Measurements from ENCODE around the gene TAOK3.
"Not testable (repeated sequence)": the region's sequence is repeated elsewhere in the genome, so short reads cannot be mapped to it uniquely, and the experiment has no call there.

The TAOK3 gene

DNA sequence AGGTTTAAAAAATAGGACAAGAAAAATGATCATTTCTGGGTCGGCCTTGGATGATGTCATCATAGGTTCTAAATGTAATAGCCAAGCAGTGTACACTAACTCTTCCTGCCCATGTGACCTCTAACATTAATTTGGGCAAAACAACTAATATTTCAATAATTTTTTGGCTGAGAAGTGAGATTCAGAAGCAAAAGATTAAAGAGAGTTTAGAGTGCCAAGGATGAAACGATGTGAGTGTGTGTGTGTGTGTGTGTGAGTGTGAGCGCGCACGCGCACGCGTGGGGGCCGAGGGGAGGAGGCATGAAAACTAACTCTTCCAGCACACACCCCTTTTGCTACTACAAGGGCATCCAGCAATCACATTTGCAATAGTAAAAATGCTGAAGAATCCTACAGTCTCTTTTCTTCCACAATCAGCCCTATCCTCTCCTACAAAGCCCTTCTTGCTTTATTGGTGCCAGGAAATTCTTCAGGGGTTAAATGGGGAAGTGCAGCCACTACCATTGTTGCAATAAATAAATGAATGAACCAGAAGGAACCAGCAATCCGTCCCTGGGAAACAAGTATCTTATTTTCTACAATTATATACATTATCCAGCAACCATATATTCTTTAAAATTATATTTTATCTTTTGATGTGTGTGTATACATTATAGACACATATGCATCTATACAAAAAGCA lies 183.9 kb downstream of the TAOK3 start:
- peak; percentile 24 for DNase-seq

DNA sequence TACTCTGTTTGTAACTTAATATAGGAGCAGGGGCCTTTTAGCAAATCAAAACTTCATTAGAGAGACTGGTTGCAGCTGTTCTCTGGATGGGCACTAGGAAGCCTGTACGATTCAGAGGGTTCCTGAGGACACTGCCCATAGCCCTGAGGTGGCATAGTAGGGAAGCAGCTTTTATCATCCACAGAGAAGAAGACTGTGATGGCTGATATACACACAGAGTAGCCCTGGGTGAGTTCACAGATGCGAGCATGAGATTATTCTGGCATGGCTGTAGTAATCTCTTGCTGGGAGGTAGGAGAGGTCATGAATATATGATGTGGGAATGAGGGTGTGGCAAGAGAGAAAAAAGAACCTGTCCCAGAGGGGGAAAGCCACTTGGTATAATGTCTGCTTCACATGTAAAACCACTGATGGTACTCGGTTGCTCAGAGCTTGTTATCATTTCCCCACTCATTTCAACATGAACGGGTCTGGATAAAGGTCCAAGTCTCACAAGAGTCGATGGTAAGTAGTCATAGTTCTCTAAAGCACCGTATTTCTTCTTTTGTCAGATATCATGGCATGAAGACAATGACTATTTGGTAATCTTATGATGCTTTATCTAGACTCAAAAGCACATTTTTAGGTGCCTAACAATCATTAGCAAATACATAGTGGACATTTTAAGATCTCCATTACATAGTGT lies 184.8 kb downstream of the TAOK3 start:
- DNase-seq: no peak

DNA sequence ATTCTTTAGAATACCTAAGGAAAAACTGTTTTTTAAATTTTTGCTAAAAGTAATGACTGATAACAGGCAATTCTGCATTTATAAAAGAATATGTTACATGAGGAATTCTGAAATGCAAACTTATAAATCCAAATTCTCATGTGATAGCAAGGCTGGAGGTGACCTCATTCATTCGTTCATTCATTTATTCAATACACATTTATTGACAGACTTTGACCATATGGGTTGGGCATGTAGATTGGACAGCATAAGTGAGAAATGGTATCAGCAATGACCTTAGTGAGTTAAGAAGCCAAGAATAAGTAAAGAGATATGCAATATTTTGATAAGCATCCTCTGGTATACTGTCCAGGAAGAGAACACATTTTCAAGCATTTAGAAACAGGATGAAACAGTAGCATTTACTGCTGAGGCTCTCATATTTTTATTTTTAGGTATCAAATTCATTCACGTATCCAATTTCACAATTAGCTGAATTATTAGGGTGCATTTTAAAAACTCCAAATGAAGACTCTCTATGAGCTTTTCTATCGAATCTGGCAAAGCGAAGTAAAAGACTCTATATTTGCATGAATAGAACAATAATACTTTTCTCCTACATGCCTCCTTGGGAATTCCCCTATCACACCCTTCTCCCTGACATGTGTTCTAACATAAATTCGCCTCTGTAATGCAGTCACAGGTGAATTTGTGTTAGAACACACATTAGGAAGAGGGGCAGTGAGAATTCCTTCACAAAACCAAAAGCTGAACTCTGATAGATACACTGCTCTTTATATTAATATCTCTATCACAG lies 186.9 kb downstream of the TAOK3 start:
- DNase-seq: no peak

DNA sequence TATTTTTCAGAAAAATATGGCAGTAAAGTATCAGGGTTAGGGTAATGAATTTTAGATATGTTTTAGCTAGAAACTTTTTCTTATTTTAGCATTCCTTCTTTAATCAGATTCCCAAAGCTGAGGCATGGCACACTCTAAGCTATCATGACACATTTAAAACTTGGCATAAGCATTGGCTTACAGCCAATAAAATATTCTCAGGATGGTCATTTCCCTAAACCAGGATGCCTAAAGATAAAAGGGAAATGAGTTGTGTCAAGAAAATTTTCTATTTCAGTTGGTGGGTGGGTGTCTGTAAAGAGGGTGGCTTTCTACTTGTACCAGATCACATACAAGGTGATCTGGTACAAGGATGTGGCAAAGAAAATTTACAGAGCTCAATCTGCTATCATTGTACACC lies 189.0 kb downstream of the TAOK3 start:
- no peak for DNase-seq

DNA sequence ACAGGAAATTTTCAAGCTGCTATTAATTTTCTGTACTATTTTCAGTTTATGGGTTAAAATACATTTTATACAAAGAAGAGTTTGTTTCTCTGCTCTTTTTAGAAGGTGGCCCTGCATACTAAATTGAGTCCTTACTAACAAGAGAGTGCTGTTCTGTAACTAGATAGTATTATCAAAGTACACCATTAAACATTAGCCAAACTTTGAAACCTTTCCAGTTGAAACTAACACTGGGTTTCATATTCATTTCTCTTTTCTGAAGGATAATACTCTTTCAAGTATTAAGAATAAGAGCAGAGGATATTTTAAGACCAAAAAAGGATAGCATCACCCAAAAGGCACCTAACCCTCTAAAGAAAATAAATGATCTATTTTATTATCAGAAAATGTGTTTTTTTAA lies 189.6 kb downstream of the TAOK3 start:
- DNase-seq: no peak

DNA sequence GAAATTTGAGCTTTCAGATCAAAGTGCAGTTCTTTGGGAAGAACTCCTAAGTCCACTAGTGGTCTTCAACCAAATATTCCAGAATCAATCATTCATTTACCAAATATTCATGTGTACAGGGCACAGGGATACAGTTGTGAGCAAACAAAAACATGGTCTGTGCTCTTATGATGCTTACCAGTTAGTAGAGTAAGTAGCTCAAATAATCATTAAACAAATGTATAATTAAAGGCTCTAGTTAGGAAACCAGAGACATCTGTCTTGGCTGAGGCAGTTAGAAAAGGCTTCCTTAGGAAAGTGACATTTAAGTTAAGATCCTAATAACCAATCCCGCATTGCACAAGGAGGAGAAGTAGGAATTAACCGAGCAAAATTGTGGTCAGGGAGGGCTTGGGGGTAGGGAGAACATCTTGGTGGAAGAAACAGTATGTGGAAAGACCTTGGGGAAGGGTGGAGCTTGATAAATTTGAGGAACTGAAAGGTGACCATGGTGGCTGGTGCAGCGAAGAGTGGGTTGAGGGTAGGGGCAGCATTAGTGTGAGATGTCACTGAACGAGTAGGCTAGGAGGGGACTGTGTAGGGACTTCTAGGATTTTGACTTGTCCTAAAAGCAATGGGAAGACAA lies 196.8 kb downstream of the TAOK3 start:
- DNase-seq: no peak

DNA sequence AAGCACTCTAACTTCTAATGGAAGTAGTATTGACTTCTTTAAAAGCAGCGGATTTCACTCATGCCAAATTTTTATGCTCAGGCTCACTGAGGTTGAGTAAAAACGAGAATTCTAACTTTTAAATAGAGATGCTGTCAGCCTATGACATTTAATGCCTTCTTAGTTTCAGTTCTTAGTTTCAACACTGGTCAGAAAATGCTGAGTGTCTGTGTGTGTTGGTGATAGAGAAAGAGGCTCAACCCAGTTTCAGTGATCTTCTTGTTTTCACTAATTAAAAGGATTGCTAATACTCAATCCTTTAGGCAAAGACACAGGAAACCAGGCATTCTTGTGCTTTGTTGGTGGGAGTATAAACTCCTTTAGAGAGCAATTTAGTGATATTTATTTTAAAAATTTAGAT lies 205.8 kb downstream of the TAOK3 start:
- DNase-seq: no peak

DNA sequence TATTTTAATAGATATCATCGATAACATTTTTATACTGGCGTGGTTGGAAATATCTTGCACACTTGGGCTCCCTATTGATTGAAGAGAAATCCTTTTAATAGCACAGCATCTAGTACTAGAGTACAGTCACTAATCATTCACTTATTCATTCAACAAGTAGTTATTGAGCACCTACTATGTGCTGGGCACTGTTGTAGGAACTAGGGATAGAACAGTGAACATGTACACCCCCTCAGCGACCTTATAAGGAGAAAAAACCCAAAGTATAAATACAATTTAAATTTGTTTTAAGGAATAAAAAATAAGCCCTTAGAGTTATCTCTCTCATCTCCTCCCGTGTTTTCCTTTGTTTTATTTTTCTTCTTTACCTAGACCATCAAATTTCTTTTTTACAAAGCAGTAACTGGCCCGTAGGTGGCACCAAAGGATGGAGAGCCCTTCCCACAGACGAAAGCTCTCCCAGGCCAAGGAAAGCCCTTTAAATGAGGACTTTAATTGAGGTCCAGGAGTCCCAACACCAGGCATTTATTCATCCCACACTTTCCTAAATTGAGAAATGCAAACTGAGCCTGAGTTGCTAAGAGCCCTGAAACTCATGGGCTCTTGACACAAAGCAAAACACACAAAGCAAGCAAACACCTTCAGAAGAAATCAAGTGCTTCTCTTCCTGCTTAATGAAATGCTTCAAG lies 207.8 kb downstream of the TAOK3 start:
- DNase-seq: no peak

DNA sequence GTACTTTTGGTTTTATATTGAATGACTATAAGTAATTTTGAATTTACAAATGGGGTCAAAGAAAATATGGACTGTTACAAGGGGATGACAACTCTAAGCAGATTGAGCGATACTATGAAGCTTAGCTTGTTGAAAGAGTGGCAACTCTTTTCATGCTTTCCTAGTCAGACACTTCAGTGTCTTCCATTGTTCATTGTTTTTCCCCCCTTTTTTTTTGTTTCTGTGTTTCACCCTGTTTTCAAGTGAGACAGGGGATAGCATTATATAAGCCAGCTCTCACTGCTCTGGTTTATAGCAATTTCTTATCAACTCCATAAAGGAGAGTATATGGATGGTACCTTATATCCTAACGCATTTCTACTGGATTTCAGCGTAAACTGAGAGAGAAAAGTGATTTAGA lies 212.2 kb downstream of the TAOK3 start:
- DNase-seq: no peak

DNA sequence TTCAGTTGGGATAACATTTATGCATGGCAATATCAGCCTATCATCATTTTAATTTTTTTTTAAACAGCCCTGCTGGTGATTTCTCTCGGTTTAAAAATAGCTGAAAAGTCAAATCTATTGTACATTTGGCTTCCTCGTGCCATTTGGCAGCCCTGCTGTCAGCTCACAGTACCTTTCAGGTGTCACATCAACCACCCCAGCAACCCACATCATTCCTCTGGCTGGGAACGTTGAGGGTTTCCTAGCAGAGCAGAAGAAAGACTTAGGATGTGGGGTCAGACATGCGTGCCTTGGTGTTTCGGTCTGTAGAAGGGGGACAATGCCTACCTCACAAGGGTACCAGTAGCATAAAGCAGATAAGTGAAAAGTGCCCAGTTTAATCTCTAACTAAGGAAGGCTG lies 221.0 kb downstream of the TAOK3 start:
- DNase-seq: no peak

DNA sequence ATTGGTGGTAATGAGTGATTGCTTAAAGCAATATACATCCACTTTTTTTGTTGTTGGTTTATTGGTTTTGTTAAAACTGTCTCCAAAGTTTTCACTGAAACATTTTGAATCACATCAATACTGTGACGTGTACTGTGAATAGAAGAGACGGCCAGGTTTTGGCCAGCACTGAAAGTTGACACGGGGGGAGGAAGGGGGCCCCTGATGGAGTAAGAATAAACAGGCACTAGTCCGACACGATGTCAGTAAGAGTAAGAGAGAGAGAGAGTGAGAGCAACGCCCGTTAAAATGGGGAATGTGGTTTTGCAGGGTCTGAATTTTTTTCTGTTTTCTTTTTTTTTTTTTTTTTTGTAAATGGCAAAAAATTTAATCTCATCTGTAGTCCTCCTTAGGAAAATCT lies 222.1 kb downstream of the TAOK3 start:
- DNase-seq: no peak

DNA sequence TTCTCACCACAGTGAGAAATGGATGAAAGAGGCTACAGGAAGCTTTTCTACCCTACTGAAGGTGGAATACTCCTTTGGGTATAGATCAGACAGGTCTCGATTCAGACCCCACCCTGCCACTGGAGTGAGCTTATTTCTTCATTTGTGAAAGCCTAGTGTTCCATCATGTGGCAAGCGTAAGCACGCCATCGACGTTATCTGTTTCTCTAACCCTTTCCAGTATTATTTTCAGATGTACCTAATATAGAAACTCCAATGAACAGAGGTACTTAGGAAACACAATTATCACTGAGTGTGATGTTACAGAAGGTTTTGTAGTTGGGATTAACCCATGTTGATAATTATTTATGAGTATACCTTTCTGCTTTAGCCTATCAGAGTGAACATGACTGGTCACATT lies 224.4 kb downstream of the TAOK3 start:
- no peak for DNase-seq

DNA sequence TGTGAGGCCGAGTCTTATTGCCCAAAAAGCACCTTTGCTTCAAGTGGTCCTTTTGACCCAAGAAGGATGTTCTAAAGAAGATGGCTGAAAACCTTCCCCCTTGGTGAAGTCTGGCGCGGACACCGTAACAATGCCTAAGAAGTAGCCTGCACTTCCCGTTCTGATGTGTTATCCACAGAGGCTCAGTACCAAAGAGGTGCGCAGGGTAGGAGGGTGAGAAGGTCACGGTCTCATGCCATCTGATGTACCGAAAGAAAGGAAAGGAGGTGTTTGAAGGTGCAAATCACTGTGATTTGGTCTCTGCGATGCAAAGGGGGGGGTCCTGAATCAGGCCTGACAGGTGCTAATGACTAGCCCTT lies 226.9 kb downstream of the TAOK3 start:
- no peak for DNase-seq

DNA sequence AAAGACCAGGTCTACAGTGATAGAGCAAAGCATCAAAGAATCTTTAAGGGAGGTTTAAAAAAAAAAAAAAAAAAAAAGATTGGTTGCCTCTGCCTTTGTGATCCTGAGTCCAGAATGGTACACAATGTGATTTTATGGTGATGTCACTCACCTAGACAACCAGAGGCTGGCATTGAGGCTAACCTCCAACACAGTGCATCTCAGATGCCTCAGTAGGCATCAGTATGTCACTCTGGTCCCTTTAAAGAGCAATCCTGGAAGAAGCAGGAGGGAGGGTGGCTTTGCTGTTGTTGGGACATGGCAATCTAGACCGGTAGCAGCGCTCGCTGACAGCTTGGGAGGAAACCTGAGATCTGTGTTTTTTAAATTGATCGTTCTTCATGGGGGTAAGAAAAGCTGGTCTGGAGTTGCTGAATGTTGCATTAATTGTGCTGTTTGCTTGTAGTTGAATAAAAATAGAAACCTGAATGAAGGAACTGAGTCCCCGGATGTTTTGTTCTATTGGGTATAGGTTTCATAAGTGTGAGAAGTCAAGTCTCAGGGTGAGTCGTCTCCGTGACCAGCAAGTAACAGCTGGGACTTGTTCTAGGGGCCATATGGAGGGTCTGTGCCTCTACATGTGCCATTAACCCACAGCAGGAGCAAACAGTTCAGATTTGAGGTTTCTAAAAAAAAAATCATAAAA lies 227.5 kb downstream of the TAOK3 start:
- no peak for DNase-seq

DNA sequence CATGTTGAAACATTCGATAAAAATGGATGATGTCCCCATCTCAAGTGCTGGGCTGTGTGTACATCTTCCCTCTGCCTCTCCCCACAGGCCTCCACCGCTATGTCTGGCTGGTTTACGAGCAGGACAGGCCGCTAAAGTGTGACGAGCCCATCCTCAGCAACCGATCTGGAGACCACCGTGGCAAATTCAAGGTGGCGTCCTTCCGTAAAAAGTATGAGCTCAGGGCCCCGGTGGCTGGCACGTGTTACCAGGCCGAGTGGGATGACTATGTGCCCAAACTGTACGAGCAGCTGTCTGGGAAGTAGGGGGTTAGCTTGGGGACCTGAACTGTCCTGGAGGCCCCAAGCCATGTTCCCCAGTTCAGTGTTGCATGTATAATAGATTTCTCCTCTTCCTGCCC lies 228.2 kb downstream of the TAOK3 start:
- no peak for DNase-seq

DNA sequence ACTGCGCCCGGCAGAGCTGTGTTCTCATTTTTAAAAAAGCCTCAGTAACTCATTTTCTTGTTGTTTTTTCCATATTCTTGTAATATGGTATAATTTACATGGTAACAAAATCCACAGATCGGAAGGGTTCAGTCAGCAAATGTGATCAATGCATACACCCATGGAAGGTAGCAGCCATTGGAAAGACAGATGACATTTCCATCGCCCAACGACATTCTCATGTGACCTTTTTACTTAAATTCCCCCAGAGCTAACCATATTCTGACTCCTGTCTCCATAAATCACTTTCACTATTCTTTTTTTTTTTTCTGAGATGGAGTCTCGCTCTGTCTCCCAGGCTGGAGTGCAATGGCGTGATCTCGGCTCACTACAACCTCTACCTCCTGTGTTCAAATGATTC lies 231.9 kb downstream of the TAOK3 start:
- DNase-seq: no peak

DNA sequence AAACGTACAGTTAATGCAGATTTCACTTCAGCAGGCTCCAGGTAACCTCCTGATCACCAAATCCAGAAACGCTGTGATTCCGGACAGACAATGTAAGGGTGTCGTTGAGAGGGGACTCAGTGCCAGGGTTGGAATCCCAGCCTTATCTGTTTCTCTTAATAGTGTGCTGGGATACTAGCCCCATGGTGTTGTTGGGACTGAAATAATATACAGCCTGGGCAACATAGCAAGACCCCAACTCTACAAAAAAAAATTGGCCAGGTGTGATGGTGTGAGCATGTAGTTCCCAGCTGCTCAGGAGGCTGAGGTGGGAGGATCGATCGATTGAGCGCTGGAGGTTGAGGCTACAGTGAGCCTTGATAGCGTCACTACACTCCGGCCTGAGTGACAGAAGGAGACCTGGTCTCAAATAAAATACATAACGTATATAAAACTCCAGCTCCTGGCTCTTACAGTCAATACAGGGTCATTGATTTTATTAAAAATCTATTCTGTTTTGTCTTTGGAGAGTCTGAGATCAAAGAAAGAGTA lies 235.5 kb downstream of the TAOK3 start:
- DNase-seq: no peak

DNA sequence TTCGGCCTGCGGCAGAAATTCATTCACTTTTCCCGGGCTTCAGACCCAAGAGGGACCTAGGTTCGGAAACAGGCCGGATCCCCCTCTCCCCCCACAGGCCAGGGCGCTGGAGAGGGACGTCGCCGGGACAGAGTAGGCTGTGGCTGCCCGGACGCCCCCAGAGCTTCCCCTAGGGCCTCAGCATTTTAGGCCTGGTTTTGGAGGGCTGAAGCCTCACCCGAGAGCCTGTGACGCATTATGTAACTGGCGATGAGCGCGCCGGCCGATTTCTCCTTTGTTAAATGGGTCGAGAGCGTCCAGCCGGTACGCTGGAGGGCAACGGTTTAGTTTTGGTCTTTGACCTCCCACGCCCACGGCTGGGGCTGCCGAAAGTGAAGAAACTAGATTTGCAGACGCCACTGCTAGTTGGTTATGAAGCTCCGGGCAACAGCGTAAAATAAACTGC lies 236.1 kb downstream of the TAOK3 start:
- DNase-seq: no peak

DNA sequence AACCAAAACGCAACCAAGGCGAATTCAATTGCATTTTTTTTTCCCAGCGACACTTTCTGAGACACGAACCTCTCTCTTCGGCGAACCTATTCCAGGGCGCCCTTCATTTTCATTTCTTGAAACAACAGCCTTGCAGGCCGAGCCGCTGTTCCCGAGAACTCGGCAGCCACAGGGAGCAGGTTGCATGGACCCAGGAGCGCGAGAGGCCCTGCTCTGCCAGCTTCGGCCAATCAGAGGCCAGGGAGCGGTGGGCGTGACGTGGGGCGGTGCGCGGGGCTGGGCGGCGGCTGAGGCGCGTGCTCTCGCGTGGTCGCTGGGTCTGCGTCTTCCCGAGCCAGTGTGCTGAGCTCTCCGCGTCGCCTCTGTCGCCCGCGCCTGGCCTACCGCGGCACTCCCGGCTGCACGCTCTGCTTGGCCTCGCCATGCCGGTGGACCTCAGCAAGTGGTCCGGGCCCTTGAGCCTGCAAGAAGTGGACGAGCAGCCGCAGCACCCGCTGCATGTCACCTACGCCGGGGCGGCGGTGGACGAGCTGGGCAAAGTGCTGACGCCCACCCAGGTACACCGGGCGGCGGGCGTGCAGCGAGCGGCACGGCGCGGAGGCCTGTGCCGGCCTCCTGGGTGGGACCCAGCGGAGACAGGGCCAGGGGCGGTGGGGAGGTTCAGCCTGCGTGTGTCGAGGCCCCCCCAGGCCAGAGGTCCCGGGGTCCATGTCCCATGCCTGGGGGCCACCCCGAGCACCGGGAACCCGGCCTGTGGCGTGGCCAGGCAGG lies 236.7 kb downstream of the TAOK3 start, which contains the start of gene PEBP1:
Gene PEBP1 (plus strand): TSS at position 337 of the 771 bp plus-strand sequence. CDS start 86 bp downstream, at position 423.
- DNase-seq: peak; percentile 83

DNA sequence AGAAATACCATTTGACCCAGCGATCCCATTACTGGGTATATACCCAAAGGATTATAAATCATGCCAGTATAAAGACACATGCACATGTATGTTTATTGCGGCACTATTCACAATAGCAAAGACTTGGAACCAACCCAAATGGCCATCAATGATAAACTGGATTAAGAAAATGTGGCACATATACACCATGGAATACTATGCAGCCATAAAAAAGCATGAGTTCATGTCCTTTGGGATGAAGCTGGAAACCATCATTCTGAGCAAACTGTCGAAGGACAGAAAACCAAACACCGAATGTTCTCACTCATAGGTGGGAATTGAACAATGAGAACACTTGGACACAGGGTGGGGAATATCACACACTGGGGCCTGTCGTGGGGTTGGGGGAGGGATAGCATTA lies 243.3 kb downstream of the TAOK3 start:
- not testable (repeated sequence) for DNase-seq

DNA sequence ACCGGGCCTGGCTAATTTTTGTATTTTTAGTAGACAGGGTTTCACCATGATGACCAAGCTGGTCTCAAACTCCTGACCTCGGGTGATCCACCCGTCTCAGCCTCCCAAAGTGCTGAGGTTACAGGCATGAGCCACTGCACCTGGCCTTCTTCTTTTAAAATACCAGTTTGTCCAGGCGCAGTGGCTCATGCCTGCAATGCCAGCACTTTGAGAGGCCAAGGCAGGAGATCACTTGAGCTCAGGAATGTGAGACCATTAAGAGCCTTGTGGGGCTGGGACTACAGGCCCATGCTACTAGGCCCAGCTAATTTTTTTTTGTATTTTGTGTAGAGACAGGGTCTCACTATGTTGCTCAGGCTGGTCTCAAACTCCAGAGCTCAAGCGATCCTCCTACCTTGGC lies 244.8 kb downstream of the TAOK3 start:
- DNase-seq: no peak

Measured in NCI-H748 treated with DMSO at 0.1 percent for 48 hours (cell line).